ENCODE results near the gene QKI.

QKI gene

GRCh38 chr6:163613668-163614067 lies 199.2 kb downstream of the QKI start:
- DNase-seq (ENCODE audit: low read depth in 2 of 2) = no peak

- DNase-seq (ENCODE audit: low read depth in 2 of 2) = no peak
These were observed 201.9 kb downstream of the QKI start for GRCh38 chr6:163616452-163616851.

GRCh38 chr6:163617549-163617948 lies 203.0 kb downstream of the QKI start:
- no peak for DNase-seq (ENCODE audit: low read depth in 2 of 2)

- DNase-seq (ENCODE audit: low read depth in 2 of 2) = no peak
These were observed 205.6 kb downstream of the QKI start for GRCh38 chr6:163620101-163620500.

- DNase-seq (ENCODE audit: low read depth in 2 of 2) = no peak
These were observed 206.3 kb downstream of the QKI start for GRCh38 chr6:163620670-163621330.

- DNase-seq (ENCODE audit: low read depth in 2 of 2) = no peak
These were observed 210.7 kb downstream of the QKI start for GRCh38 chr6:163625265-163625664.

GRCh38 chr6:163626073-163626867 lies 211.8 kb downstream of the QKI start:
- no peak for DNase-seq (ENCODE audit: low read depth in 2 of 2)

- no peak for DNase-seq (ENCODE audit: low read depth in 2 of 2)
These were observed 212.9 kb downstream of the QKI start for GRCh38 chr6:163627274-163628062.
